Measurements from ENCODE around the gene WDFY3.

WDFY3 gene

GRCh38 chr4:84901740-84902281 lies 64.7 kb downstream of the WDFY3 start:
- no peak for DNase-seq

DNA sequence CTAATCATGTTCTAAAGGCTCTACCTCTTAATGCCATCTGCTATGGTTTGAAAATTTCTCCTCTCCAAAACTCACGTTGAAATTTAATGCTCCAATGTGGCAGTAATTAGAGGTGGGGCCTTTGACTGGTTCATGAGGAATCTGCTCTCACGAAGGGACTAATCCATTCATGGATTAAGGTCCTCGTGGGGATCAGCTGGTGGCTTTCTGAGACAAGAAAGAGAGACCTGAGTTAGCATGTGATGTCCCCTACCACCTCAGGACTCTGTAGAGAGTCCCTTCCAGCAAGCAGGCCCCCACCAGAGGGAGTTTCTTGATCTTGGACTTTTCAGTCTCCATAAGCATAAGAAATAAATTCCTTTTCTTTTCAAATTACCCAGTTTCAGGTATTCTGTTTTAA lies 65.3 kb downstream of the WDFY3 start:
- DNase-seq: no peak

DNA sequence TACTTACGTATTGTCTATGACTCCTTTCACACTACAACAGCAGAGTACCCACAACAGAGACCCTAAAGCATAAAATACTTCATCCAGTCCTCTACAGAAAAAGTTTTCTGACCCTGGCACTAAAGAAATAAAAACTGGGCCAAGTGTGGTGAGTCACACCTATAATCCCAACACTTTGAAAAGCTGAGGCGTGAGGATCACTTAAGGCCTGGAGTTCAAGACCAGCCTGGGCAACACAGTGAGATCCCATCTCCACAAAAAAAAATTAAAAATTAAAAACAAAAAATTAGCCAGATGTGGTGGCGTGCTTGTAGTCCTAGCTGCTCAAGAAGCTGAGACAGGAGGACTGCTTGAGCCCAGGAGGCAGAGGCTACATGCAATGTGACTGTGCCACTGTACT lies 66.9 kb downstream of the WDFY3 start:
- no peak for DNase-seq

- DNase-seq: no peak
Measured at GRCh38 chr4:84897516-84897915, 69.0 kb downstream of the WDFY3 start.

DNA sequence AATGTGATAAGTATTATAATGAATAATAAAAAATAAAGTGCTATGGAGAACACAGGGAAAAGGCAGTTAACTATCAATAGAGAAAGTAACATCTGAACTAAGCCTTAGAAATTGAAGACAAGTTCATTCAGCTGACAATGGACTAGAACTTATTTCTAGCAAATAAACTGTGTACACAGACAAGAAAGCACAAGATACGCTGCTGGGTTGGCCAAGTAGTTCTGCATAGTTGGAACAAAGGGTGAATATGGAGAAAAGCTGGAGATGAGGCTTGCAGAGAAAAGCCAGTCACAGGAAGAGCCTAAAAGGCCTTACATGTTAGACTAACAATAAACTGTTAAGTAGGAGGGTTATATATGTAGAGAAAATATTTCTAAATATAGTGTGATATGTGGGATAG lies 71.2 kb downstream of the WDFY3 start:
- DNase-seq: no peak

- no peak for DNase-seq
Measured at GRCh38 chr4:84894621-84895020, 71.9 kb downstream of the WDFY3 start.

GRCh38 chr4:84892950-84893349 lies 73.5 kb downstream of the WDFY3 start:
- DNase-seq: no peak

GRCh38 chr4:84887824-84888223 lies 78.7 kb downstream of the WDFY3 start:
- DNase-seq: no peak

- no peak for DNase-seq
Measured at GRCh38 chr4:84879651-84880200, 86.8 kb downstream of the WDFY3 start.

GRCh38 chr4:84878546-84878945 lies 87.9 kb downstream of the WDFY3 start:
- DNase-seq: no peak

GRCh38 chr4:84878090-84878489 lies 88.4 kb downstream of the WDFY3 start:
- DNase-seq: no peak

- DNase-seq: no peak
Measured at GRCh38 chr4:84877051-84877833, 89.2 kb downstream of the WDFY3 start.

DNA sequence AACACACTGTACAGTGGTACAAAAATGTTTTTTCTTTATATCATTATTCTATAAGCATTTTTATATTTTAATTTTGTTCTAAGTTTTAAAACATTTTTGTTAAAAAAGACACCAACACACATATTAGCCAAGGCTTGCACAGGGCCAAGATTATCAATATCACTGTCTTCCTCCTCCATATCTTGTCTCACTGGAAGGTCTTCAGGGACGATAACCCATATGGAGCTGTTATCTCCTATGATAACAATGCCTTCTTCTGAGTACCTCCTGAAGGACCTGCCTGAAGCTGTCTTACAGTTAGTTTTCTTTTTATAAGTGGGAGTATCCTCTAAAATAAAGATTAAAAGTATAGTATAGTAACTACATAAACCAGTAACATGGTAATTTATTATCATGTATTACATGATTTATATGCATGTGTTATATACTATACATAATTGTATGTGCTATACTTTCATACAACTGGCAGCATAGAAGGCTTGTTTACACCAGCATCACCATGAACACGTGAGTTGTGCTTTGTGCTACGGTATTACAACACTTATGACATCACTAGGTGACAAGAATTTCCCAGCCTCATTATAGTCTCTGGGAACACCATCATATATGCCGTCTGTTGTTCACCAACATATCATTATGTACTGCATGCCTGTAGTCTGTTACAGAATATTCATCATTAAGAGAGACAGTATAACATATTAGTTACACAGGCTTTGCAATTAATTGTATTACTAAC lies 90.7 kb downstream of the WDFY3 start:
- no peak for DNase-seq

GRCh38 chr4:84874619-84875018 lies 91.9 kb downstream of the WDFY3 start:
- DNase-seq: no peak

- no peak for DNase-seq
Measured at GRCh38 chr4:84870398-84871163, 95.9 kb downstream of the WDFY3 start.

DNA sequence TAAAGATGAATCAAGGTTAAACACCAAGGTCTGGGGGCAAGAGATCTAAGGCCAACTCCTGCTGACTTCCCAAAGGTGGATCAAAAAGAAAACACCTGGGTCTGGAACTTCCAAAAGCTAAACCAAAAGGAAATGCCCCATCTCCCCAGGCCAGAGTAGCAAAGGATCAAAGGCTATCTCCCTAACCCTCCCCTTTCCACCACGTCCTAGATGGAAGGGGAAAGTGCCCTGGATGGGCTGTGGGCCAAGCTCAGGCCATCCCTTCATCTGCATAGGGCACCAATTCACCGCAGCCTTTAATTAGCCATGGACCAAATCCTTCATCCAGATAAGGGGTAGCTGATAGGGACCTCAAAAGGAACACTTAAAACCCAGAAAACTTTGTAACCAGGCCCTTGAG lies 100.2 kb downstream of the WDFY3 start:
- no peak for DNase-seq

- no peak for DNase-seq
Measured at GRCh38 chr4:84865600-84865999, 100.9 kb downstream of the WDFY3 start.

DNA sequence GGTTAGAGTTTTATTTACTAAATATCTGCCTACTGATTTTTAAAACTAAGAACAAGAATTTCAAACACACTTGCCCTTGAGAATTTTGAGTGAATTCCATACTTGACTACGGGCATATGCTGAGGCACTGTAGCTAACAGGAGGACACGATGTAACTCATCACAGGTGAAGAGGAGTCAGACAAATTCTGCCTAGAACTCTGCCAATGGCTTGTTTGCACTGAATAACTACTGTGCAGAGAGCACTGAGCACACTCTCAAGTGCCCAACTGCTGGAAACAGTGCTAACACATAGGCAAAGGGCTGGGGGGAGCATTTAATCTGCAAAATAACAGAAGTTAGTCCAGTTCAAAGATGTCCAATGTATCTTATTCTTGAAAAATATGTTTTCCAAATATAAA lies 104.4 kb downstream of the WDFY3 start:
- DNase-seq: no peak

DNA sequence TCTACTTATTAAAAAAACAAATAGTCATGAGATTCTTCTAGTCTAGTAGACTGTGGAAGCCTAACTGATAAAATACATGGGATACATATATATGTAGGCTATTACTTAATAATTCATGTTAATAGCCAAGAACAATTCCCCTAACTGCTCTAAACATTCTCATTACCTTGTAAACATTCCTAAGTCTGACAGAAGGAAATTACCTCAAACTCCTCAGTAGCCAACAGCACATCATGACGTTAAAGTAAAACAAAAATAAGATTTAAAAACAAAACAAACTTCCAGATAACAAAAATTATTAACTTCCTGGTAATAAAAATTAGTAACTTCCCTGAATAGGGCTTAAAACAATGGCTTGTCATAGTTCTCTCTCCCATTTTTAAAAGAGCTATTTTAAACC lies 109.2 kb downstream of the WDFY3 start:
- no peak for DNase-seq

GRCh38 chr4:84856468-84857049 lies 109.9 kb downstream of the WDFY3 start:
- DNase-seq: no peak

DNA sequence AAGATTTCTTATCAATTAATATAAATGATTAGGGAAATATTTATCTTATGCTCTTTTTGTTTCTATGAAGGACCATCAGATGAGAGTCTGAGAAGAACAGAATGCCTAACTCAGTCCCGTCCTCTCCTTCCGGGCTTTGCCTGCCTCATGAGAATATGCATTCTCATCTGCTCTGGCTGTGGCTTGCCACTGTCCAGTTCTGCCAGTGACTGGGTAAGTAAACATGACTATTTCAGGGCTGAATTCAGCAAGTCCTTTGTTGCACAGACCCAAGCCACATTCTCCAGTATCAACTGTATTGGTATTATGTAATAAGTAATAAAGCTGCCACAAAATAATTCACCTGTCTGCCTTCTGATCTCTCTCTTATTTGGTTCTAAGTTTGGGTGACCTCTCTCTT lies 110.7 kb downstream of the WDFY3 start:
- DNase-seq: no peak

GRCh38 chr4:84852081-84852480 lies 114.4 kb downstream of the WDFY3 start:
- no peak for DNase-seq
